DND-41 (cell line): Measurements from ENCODE around the gene SYNGR3.

Source experiments
- EZH2 ChIP-seq: IDR thresholded peaks from 3 replicates; pipeline ENCODE4 v1.6.1; 2012; ENCODE audit warnings: borderline replicate concordance, low read depth, mild to moderate bottlenecking, moderate library complexity, low read length, inconsistent platforms; ENCODE audit not compliant: severe bottlenecking
- TF ChIP-seq, protein P1 (sequence below): IDR thresholded peaks from 2 replicates; pipeline ENCODE4 v1.5.1; 2012; ENCODE audit warnings: borderline replicate concordance, low read length, moderate library complexity, mild to moderate bottlenecking; ENCODE audit not compliant: poor library complexity, severe bottlenecking; ENCODE audit errors: extremely low read depth

DNA sequence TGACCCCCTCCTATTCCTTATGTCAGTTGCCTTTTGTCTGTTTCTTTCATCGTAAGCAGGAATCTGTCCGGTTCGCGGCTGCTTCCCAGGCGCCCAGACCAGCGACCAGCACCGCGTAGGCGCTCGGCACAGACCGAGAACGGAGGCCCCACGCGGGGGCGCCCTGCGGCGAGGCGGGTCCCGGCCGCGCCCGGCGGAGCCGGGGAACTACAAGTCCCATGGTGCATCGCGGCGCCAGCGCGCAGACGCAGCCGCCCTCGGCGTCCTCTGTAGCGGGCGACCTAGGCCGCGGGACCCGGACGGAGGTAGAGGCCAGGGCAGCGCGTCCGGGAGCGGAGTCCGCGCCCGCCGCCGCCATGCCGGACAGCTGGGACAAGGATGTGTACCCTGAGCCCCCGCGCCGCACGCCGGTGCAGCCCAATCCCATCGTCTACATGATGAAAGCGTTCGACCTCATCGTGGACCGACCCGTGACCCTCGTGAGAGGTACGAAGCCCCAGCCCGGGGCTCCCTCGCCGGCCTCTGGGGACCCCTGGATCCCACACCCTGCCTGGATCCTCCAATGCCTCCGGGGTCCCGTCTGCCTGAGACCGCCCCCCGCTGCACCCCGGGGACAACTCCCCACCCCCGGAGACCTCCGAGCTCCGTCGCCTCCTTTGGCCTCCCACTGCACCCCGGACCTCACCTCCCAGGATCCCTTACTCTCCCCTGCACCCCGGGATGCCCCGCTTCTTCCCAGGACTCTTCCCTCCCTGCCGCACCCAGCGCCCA is 30.3 kb upstream of the SYNGR3 start, which contains the start of gene NDUFB10:
- TF ChIP-seq EZH2 = no peak
- TF ChIP-seq, protein P1, sequence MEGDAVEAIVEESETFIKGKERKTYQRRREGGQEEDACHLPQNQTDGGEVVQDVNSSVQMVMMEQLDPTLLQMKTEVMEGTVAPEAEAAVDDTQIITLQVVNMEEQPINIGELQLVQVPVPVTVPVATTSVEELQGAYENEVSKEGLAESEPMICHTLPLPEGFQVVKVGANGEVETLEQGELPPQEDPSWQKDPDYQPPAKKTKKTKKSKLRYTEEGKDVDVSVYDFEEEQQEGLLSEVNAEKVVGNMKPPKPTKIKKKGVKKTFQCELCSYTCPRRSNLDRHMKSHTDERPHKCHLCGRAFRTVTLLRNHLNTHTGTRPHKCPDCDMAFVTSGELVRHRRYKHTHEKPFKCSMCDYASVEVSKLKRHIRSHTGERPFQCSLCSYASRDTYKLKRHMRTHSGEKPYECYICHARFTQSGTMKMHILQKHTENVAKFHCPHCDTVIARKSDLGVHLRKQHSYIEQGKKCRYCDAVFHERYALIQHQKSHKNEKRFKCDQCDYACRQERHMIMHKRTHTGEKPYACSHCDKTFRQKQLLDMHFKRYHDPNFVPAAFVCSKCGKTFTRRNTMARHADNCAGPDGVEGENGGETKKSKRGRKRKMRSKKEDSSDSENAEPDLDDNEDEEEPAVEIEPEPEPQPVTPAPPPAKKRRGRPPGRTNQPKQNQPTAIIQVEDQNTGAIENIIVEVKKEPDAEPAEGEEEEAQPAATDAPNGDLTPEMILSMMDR = peak; percentile 90
